ENCODE measurements around the gene LYL1.

The LYL1 gene

DNA sequence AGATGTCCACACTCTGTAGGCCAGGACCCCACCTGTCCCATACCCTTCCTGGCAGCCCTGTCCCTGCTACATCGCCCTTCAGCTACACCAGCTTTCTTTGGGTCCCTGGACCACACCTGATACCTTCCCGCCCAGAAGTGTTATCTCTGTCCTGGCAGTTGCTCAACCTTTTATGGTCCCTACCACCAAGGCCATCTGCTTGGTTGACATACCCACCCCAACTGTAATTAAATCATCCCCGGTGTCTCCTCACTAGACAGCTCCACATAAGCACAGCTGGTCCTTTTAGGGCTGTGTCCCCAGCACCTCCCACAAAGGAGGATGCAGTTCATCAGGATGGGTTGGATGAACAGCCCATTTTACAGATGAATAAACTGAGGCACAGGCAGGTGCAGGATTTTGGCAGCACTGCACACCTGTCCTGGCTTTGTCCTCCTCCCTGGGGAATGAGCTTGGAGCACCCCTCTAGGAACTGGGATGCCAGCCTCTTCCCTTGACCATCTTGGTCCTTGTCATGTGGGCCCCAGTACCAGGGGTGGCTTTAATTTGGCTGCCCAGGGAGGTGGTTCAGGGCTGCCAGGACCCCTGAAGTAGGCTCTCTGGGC is 28.3 kb upstream of the LYL1 start:
- TF ChIP-seq, protein P1, sequence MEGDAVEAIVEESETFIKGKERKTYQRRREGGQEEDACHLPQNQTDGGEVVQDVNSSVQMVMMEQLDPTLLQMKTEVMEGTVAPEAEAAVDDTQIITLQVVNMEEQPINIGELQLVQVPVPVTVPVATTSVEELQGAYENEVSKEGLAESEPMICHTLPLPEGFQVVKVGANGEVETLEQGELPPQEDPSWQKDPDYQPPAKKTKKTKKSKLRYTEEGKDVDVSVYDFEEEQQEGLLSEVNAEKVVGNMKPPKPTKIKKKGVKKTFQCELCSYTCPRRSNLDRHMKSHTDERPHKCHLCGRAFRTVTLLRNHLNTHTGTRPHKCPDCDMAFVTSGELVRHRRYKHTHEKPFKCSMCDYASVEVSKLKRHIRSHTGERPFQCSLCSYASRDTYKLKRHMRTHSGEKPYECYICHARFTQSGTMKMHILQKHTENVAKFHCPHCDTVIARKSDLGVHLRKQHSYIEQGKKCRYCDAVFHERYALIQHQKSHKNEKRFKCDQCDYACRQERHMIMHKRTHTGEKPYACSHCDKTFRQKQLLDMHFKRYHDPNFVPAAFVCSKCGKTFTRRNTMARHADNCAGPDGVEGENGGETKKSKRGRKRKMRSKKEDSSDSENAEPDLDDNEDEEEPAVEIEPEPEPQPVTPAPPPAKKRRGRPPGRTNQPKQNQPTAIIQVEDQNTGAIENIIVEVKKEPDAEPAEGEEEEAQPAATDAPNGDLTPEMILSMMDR (IDR thresholded peaks at IDR 0.05; ENCODE audit: low read depth, low read length): no peak
- TF ChIP-seq MYC (IDR thresholded peaks at IDR 0.05; ENCODE audit: low read depth, low read length) (no peak), POLR2A (IDR thresholded peaks at IDR 0.05; ENCODE audit: extremely low read depth, insufficient read length) (no peak)
- TF ChIP-seq, protein P2, sequence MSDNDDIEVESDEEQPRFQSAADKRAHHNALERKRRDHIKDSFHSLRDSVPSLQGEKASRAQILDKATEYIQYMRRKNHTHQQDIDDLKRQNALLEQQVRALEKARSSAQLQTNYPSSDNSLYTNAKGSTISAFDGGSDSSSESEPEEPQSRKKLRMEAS (IDR thresholded peaks at IDR 0.05; ENCODE audit: low read depth, low read length): no peak
- no peak overlapping the region for H3K4me3 ChIP-seq (ENCODE audit: low read depth, low read length)
- no peak for DNase-seq (ENCODE audit: low read depth)

DNA sequence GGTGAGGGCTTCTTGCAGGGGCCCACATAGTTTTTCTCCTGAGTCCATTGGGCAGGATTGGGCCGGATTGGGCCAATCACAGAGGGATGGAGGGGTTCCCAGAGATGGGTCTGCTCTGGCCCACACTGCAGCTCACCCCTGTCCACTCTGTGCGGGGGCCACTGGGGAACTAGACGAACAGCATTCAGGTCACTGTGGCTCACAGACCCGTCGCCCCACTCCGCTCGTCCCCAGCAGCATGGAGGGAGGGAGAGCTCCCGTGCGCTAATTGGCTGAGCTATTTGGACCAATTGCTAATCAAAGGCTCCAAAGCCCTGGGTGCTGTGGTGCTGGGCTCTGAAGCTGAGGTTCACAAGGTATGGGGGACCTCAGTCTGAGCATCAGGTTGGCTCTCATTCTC is 26.7 kb upstream of the LYL1 start:
- DNase-seq (ENCODE audit: low read depth): no peak
- TF ChIP-seq, protein P2 (IDR thresholded peaks at IDR 0.05; ENCODE audit: low read depth, low read length): no peak
- TF ChIP-seq MYC (IDR thresholded peaks at IDR 0.05; ENCODE audit: low read depth, low read length) (no peak), POLR2A (IDR thresholded peaks at IDR 0.05; ENCODE audit: extremely low read depth, insufficient read length) (no peak)
- TF ChIP-seq, protein P1 (IDR thresholded peaks at IDR 0.05; ENCODE audit: low read depth, low read length): no peak
- no peak overlapping the region for H3K4me3 ChIP-seq (ENCODE audit: low read depth, low read length)

DNA sequence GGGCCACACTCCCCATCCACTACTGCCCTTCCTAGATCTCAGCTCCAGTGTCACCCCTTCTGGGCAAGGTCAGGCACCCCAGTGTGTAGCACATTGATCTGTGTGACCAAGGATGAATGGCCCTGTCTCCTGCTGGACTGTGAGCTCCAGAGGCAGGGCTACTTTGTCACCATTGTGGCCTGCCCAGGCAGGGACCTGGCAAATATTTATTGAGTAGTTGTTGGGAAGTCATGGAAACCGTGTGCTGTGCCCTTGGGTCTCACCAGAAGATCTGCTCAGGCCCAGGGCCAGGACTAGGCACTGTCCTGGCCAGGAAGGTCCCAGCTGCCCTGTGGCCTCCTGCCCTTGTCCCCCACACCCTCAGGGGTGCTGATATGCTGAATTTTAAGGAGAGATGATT is 25.9 kb upstream of the LYL1 start:
- TF ChIP-seq, protein P1 (IDR thresholded peaks at IDR 0.05; ENCODE audit: low read depth, low read length): no peak
- TF ChIP-seq MYC (IDR thresholded peaks at IDR 0.05; ENCODE audit: low read depth, low read length): no peak
- TF ChIP-seq, protein P2 (IDR thresholded peaks at IDR 0.05; ENCODE audit: low read depth, low read length): no peak
- no peak for TF ChIP-seq POLR2A (IDR thresholded peaks at IDR 0.05; ENCODE audit: extremely low read depth, insufficient read length)
- no peak for DNase-seq (ENCODE audit: low read depth)
- no peak overlapping the region for H3K4me3 ChIP-seq (ENCODE audit: low read depth, low read length)

DNA sequence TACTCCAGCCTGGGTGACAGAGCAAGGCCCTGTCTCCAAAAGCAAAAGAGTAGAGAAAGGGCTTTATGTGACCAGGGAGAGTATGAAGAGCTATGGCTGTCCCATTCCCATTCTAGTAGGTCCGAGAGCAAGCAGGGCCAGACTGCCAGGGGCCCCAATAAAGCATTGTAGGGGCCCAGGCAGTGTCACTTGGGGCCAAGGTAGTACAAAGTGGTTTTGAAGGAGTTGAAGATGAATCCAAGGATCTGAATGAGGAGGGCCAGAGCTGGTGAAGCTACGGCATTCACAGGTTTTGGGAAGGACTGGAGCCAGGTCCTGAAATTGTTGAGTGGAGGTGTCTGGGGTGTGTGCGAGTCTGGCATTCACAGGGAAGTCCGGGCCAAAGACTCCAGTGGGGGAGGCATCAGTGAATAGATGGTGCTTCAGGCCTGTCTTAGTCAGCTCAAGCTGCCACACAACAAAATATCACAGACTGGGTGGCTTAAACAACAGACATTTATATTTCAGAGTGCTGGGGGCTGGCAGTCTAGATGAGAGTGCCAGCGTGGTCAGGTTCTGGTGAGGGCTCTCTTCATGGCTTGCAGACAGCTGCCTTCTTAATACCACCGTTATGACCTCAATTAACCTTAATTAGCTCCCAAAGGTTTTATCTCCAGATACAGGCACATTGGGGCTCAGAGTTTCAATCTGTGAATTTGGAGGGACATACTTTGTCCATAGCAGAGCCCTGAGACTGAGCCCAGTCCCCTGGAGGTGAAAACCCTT is 25.3 kb upstream of the LYL1 start:
- DNase-seq (ENCODE audit: low read depth): no peak
- no peak for TF ChIP-seq POLR2A (IDR thresholded peaks at IDR 0.05; ENCODE audit: extremely low read depth, insufficient read length)
- no peak for TF ChIP-seq MYC (IDR thresholded peaks at IDR 0.05; ENCODE audit: low read depth, low read length)
- TF ChIP-seq, protein P1 (IDR thresholded peaks at IDR 0.05; ENCODE audit: low read depth, low read length): no peak
- TF ChIP-seq, protein P2 (IDR thresholded peaks at IDR 0.05; ENCODE audit: low read depth, low read length): no peak
- no peak overlapping the region for H3K4me3 ChIP-seq (ENCODE audit: low read depth, low read length)

DNA sequence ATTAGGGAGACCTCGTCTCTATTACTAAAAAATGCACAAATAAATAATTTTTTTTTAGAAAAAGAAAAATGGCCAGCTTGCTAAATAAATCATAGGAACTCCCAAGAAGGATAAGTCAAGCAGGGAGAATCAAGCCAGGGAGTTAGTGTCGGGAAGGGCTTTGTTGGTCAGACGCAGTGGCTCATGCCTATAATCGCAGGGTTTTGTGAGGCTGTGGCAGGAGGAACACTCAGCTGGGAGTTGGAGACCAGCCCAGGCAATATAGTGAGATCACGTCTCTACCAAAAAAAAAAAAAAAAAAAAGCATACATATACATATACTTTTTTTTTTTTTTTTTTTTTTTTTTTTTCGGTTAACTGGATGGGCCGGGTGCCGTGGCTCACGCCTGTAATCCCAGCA is 24.4 kb upstream of the LYL1 start:
- no peak overlapping the region for H3K4me3 ChIP-seq (ENCODE audit: low read depth, low read length)
- TF ChIP-seq POLR2A (IDR thresholded peaks at IDR 0.05; ENCODE audit: extremely low read depth, insufficient read length) (no peak), MYC (IDR thresholded peaks at IDR 0.05; ENCODE audit: low read depth, low read length) (no peak)
- TF ChIP-seq, protein P1 (IDR thresholded peaks at IDR 0.05; ENCODE audit: low read depth, low read length): no peak
- TF ChIP-seq, protein P2 (IDR thresholded peaks at IDR 0.05; ENCODE audit: low read depth, low read length): no peak
- no peak for DNase-seq (ENCODE audit: low read depth)

Measured in NB4 (cell line).